Neutrophil (primary cell): Measurements from ENCODE around the gene MLLT3.

Experiments used
- H3K27ac ChIP-seq: fragments of 200-600 bp; sonication (generic); 2 replicates; pipeline ENCODE4 v1.5.1; 2016; ENCODE audit warnings: mild to moderate bottlenecking, moderate library complexity
- H3K27me3 ChIP-seq: fragments of 200-600 bp; sonication (generic); 2 replicates; pipeline ENCODE4 v1.6.0; 2016; ENCODE audit warnings: mild to moderate bottlenecking
- H3K36me3 ChIP-seq: fragments of 200-600 bp; sonication (generic); 2 replicates; pipeline ENCODE4 v1.5.1; 2017
- H3K4me1 ChIP-seq, 2 experiments: fragments of 200-600 bp in 1 of 2; sonication (generic) in 1 of 2; 1 replicate in 1 of 2; 2 replicates in 1 of 2; pipeline versions ENCODE4 v1.5.1 to v1.6.1; 2013 to 2016; ENCODE audit warnings: low read depth in 1 of 2, low read length in 1 of 2, mild to moderate bottlenecking in 1 of 2, moderate library complexity in 1 of 2; ENCODE audit not compliant: control insufficient read depth in 1 of 2, insufficient read depth in 1 of 2
- H3K4me3 ChIP-seq, 2 experiments: fragments of 200-600 bp in 1 of 2; sonication (generic) in 1 of 2; 1 replicate in 1 of 2; 2 replicates in 1 of 2; pipeline ENCODE4 v1.5.1; 2013 to 2016; ENCODE audit warnings: low read depth in 1 of 2, low read length in 1 of 2, mild to moderate bottlenecking in 1 of 2, moderate library complexity in 1 of 2
- H3K9me3 ChIP-seq: fragments of 200-600 bp; sonication (generic); 2 replicates; pipeline ENCODE4 v1.5.1; 2016
- TF ChIP-seq, protein P1 (sequence below): fragments of 200-600 bp; sonication (generic); IDR thresholded peaks from 2 replicates; pipeline ENCODE4 v1.5.1; 2016; ENCODE audit warnings: antibody characterized with exemption

Gene MLLT3

DNA sequence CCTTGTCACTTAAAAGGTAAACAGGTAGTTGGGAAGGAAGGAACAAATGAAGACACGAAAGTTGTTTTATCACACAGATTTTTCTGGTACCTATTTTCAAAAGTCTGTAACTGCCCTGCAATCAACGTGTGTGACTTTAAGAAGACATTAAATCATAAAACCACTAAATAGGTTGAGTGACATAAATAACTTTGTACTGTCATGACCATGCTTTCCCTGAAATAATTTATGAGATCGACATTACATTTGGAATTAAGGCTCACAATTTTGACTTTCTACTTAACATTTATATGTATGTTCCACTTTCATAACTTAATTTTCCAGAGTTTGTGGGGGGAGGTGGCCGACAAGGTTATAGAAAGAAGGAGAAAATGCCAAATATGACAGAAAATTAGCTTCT lies 181.1 kb downstream of the MLLT3 start:
- peaks cover 8% of the 10 kb centered on the region for H3K27me3 ChIP-seq
- H3K4me3 ChIP-seq: no peak overlapping the region
- H3K36me3 ChIP-seq: no peaks in the 10 kb centered on the region
- TF ChIP-seq, protein P1, sequence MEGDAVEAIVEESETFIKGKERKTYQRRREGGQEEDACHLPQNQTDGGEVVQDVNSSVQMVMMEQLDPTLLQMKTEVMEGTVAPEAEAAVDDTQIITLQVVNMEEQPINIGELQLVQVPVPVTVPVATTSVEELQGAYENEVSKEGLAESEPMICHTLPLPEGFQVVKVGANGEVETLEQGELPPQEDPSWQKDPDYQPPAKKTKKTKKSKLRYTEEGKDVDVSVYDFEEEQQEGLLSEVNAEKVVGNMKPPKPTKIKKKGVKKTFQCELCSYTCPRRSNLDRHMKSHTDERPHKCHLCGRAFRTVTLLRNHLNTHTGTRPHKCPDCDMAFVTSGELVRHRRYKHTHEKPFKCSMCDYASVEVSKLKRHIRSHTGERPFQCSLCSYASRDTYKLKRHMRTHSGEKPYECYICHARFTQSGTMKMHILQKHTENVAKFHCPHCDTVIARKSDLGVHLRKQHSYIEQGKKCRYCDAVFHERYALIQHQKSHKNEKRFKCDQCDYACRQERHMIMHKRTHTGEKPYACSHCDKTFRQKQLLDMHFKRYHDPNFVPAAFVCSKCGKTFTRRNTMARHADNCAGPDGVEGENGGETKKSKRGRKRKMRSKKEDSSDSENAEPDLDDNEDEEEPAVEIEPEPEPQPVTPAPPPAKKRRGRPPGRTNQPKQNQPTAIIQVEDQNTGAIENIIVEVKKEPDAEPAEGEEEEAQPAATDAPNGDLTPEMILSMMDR: no peak
- no peaks in the 10 kb centered on the region for H3K9me3 ChIP-seq
- no peaks in the 10 kb centered on the region for H3K4me1 ChIP-seq
- no peak overlapping the region for H3K27ac ChIP-seq

DNA sequence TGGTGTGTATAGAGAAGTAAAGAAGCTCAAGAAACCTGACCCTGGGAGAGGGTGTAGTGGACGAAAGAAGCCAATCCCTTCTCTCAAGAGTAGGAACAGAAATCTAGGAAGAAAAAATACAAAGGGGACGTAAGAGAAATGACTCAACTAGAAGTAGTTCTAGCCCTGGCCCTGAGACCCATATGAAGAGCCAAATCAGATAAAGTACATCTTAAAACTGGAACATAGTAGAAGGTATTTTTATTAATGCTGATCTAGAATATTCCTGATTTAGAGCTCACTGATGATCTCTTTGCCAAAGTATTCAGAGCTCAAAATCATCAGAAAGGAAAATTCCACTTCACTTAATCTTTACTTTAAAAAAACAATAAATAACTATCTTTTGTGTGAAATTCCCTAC lies 184.8 kb downstream of the MLLT3 start:
- H3K4me1 ChIP-seq: no peaks in the 10 kb centered on the region
- TF ChIP-seq, protein P1: no peak
- no peaks in the 10 kb centered on the region for H3K36me3 ChIP-seq
- no peak overlapping the region for H3K4me3 ChIP-seq
- H3K27ac ChIP-seq: no peak overlapping the region
- peaks cover 8% of the 10 kb centered on the region for H3K27me3 ChIP-seq
- no peaks in the 10 kb centered on the region for H3K9me3 ChIP-seq

DNA sequence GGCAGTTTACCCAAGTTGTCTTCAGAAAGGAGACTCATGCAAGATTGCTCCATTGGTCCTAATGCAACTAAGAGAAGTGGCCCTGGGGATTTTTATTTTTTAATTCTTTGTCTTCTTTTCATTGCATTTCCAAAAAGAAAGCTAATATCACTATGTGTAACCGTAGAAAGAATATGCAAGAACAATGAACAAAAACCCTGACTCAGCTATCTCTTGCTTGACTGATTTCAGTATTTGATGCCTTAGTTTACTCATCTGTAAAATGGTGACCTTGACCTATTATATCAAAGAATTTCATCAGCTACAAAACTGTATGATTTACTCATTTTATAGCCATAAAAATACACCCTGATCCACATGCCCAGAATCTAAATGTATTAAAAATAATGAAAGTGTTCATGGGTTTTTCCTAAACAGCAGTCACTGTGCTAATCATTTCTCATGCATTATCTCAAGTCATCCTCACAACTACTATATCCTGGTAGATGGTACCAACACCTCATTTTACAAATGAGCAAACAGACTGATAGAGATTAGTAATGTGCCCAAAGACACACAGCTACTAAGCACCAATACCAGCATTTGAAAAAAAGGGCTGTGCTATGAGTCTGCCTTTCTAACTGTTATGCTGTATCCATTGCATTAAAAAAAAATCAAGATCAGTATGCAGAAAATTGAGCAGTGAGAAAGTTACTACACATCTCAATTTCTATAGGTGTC lies 185.7 kb downstream of the MLLT3 start:
- Histone ChIP-seq H3K4me3 (no peak overlapping the region), H3K27me3 (peaks cover 8% of the 10 kb centered on the region)
- TF ChIP-seq, protein P1: no peak

DNA sequence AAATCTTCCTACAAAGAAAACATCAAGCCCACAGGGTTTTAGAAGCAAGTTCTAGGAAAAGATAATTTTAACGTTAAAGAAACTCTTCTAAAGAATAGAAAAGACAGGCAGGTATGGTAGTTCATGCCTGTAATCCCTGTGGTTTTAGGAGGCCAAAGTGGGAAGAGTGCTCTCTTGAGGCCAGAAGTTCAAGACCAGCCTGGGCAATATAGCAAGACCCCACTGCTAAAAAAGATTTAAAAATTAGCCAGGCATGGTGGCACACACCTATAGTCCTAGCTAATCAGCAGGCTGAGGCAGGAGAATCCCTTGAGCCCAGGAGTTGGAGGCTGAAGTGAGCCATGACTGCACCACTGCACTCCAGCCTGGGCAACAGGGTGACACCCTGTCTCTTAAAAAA lies 193.3 kb downstream of the MLLT3 start:
- Histone ChIP-seq H3K4me1 (no peaks in the 10 kb centered on the region), H3K36me3 (no peaks in the 10 kb centered on the region), H3K4me3 (no peak overlapping the region), H3K27ac (no peak overlapping the region), H3K9me3 (no peaks in the 10 kb centered on the region), H3K27me3 (no peaks in the 10 kb centered on the region)
- TF ChIP-seq, protein P1: no peak

More for the DNA sequence above, 185.7 kb downstream of the MLLT3 start:
- Histone ChIP-seq H3K36me3 (no peaks in the 10 kb centered on the region), H3K27ac (no peak overlapping the region), H3K4me1 (no peaks in the 10 kb centered on the region), H3K9me3 (no peaks in the 10 kb centered on the region)

DNA sequence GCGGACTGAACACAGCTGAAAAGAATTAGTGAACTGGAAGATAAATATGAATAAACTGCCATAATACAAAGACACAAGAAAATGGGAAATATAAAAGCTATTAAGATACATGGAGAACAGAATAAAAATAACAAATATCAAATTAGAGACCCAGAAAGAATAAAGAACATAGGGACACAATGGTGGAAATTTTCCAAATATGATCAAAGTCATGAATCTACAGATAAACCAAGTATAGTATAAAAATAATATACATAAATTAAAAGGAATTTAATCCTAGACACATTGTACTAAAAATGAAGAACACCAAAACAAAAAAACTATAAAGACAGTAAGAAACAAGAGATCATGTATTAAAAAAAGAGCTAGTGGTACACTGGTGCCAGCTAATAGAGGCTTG lies 194.9 kb downstream of the MLLT3 start:
- Histone ChIP-seq H3K9me3 (no peaks in the 10 kb centered on the region), H3K27ac (no peak overlapping the region), H3K4me3 (no peak overlapping the region), H3K4me1 (no peaks in the 10 kb centered on the region), H3K36me3 (no peaks in the 10 kb centered on the region), H3K27me3 (no peaks in the 10 kb centered on the region)
- TF ChIP-seq, protein P1: no peak
